HCT116 (cell line): ENCODE measurements around the gene PRPF31. TPM values are rescaled to one million over a fixed set of nuclear protein-coding genes. Genes with fewer than 3 reads are reported as not detected.
"Not testable (repeated sequence)": the region's sequence is repeated elsewhere in the genome, so short reads cannot be mapped to it uniquely, and the experiment has no call there.

Experiments
- ATAC-seq: fragments of 200-7000 bp; cut with Tn5 transposase; 2 replicates; pipeline ENCODE4 v1.9.1; 2020; ENCODE audit warnings: mild to moderate bottlenecking, moderate library complexity
- BruUV-seq: library from RNA; stranded (reverse); fragments of 400-500 nt; replicated peaks from 2 replicates; lab custom pipeline; 2021; lab: Mats Ljungman, UMichigan
- CTCF ChIA-PET: fragments of 300-600 bp; sonication (Branson Sonifier 250); formaldehyde crosslinking; loops from one replicate; lab custom pipeline; 2021; ENCODE audit warnings: antibody characterized with exemption; lab: Charles Lee
- POLR2A ChIA-PET: fragments of 300-600, 350-600 bp; sonication (Branson Sonifier 250); formaldehyde crosslinking; loops from one replicate; lab custom pipeline; 2021; ENCODE audit warnings: antibody characterized with exemption; lab: Charles Lee
- RAD21 ChIA-PET, 2 experiments: fragments of 300-600 bp; sonication (Branson Sonifier 250); formaldehyde crosslinking; loops; one replicate each; lab custom pipeline; 2023; ENCODE audit warnings: low total read pairs in 2 of 2; ENCODE audit not compliant: uncharacterized antibody in 2 of 2, unreplicated experiment in 2 of 2, low non-redundant PET in 1 of 2; lab: Charles Lee
- DNase-seq: peaks from one replicate; pipeline ENCODE4 v3.0.0-alpha.2; 2010; ENCODE audit warnings: low read depth, low spot score
- H2AFZ ChIP-seq: fragments of 200-600 bp; shearing (Covaris generic), sonication (generic); 2 replicates; pipeline ENCODE4 v1.6.1; 2017; ENCODE audit warnings: low read depth, mixed run types, mixed read lengths, antibody characterized with exemption, low read length; ENCODE audit not compliant: poor library complexity, severe bottlenecking
- H3K27ac ChIP-seq: 2 replicates; pipeline ENCODE4 v1.5.1; 2012; ENCODE audit warnings: low read depth, low read length
- H3K27me3 ChIP-seq: fragments of 200-600 bp; sonication (generic); 2 replicates; pipeline ENCODE4 v1.6.1; 2016; ENCODE audit warnings: mixed run types, low read length, mixed read lengths; ENCODE audit not compliant: insufficient read depth
- H3K36me3 ChIP-seq, 2 experiments: fragments of 200-500 bp in 1 of 2; fragments of 200-600 bp in 1 of 2; sonication (Bioruptor generic) in 1 of 2; sonication (generic) in 1 of 2; 2 replicates each; pipeline versions ENCODE4 v1.5.1 to v1.6.1; 2014 to 2016; ENCODE audit warnings: low read length in 2 of 2, inconsistent platforms in 1 of 2, mixed read lengths in 1 of 2, mixed run types in 1 of 2; ENCODE audit not compliant: insufficient read depth in 2 of 2, control insufficient read depth in 1 of 2
- H3K4me1 ChIP-seq, 2 experiments: fragments of 200-600 bp in 1 of 2; sonication (generic) in 1 of 2; 2 replicates each; pipeline versions ENCODE4 v1.5.1 to v1.6.1; 2012 to 2017; ENCODE audit warnings: low read length in 2 of 2, inconsistent platforms in 1 of 2, mild to moderate bottlenecking in 1 of 2, mixed read lengths in 1 of 2, mixed run types in 1 of 2, moderate library complexity in 1 of 2; ENCODE audit not compliant: insufficient read depth in 2 of 2, control insufficient read depth in 1 of 2
- H3K4me2 ChIP-seq: fragments of 200-600 bp; sonication (generic); 2 replicates; pipeline ENCODE4 v1.6.1; 2017; ENCODE audit warnings: mixed run types, low read length, mixed read lengths
- H3K4me3 ChIP-seq, 2 experiments: fragments of 200-600 bp in 1 of 2; sonication (generic) in 1 of 2; replicated peaks in 1 of 2; 2 replicates each; pipeline ENCODE4 v1.5.1; 2011 to 2016; ENCODE audit warnings: low read length in 2 of 2, control low read depth in 1 of 2, low read depth in 1 of 2, mild to moderate bottlenecking in 1 of 2, mixed read lengths in 1 of 2, mixed run types in 1 of 2
- H3K79me2 ChIP-seq: fragments of 200-600 bp; sonication (generic); 2 replicates; pipeline ENCODE4 v1.6.1; 2017; ENCODE audit warnings: mild to moderate bottlenecking, mixed run types, low read length, moderate library complexity, mixed read lengths; ENCODE audit not compliant: insufficient read depth
- H3K9ac ChIP-seq: fragments of 200-600 bp; sonication (generic); 2 replicates; pipeline ENCODE4 v1.6.1; 2016; ENCODE audit warnings: low read length, mixed read lengths
- H3K9me2 ChIP-seq: fragments of 200-600 bp; sonication (generic), shearing (Covaris generic); 2 replicates; pipeline ENCODE4 v1.6.1; 2017; ENCODE audit warnings: mixed run types, mild to moderate bottlenecking, moderate library complexity; ENCODE audit not compliant: insufficient read depth
- H3K9me3 ChIP-seq, 2 experiments: fragments of 200-500 bp in 1 of 2; fragments of 200-600 bp in 1 of 2; sonication (Bioruptor generic) in 1 of 2; sonication (generic) in 1 of 2; 2 replicates each; pipeline ENCODE4 v1.6.1; 2014 to 2017; ENCODE audit warnings: low read length in 2 of 2, mixed read lengths in 2 of 2, inconsistent platforms in 1 of 2, low read depth in 1 of 2, mild to moderate bottlenecking in 1 of 2, mixed run types in 1 of 2, moderate library complexity in 1 of 2; ENCODE audit not compliant: control insufficient read depth in 1 of 2, insufficient read depth in 1 of 2
- H4K20me1 ChIP-seq: fragments of 200-600 bp; sonication (generic), shearing (Covaris generic); 2 replicates; pipeline ENCODE4 v1.6.1; 2017; ENCODE audit warnings: mixed run types, mild to moderate bottlenecking, moderate library complexity; ENCODE audit not compliant: insufficient read depth
- CEBPB ChIP-seq: IDR thresholded peaks from 2 replicates; pipeline ENCODE4 v1.6.1; 2012; ENCODE audit warnings: low read depth
- CTCF ChIP-seq, 3 experiments: fragments of 200-600 bp in 1 of 3; sonication (generic) in 1 of 3; IDR thresholded peaks in 2 of 3; conservative IDR thresholded peaks in 1 of 3; 2 replicates each; pipeline ENCODE4 v1.5.1; 2012 to 2017; ENCODE audit warnings: low read depth in 2 of 3, low read length in 2 of 3, antibody characterized with exemption in 1 of 3, borderline replicate concordance in 1 of 3, control low read depth in 1 of 3, mild to moderate bottlenecking in 1 of 3, mixed read lengths in 1 of 3, mixed run types in 1 of 3, moderate library complexity in 1 of 3; ENCODE audit not compliant: insufficient read depth in 1 of 3
- ELF1 ChIP-seq: IDR thresholded peaks from 2 replicates; pipeline ENCODE4 v1.6.1; 2012; ENCODE audit warnings: low read depth, borderline replicate concordance
- FOSL1 ChIP-seq: IDR thresholded peaks from 2 replicates; pipeline ENCODE4 v1.6.1; 2012; ENCODE audit warnings: low read depth
- REST ChIP-seq: IDR thresholded peaks from 2 replicates; pipeline ENCODE4 v1.6.1; 2012; ENCODE audit warnings: low read depth
- intact Hi-C: fragments of 100-400 bp; cut with micrococcal nuclease; formaldehyde crosslinking; loops from 2 replicates; pipeline ENCODE4 v1.10.0; 2022
- total RNA-seq: library from RNA; stranded (reverse); gene quantifications from one replicate; pipeline ENCODE4 v1.2.1, GENCODE V29; 2021; ENCODE audit not compliant: unreplicated experiment

Gene PRPF31
- total RNA-seq, 1 experiment from 2014 or later, result 99.0 TPM

GRCh38 chr19:54169149-54169740 is 53.7 kb downstream of the PRPF31 start (continued):
- TF ChIP-seq ELF1, result no peak
- TF ChIP-seq FOSL1, result no peak
- no peak for TF ChIP-seq REST
- TF ChIP-seq CEBPB, result no peak

- not testable (repeated sequence) for H2AFZ ChIP-seq, H3K36me3 ChIP-seq
- H3K27ac ChIP-seq, result peak overlapping the region; percentile 86
Observed at GRCh38 chr19:54171736-54172431, 56.3 kb downstream of the PRPF31 start.

More at GRCh38 chr19:54171736-54172431, 56.3 kb downstream of the PRPF31 start:
- TF ChIP-seq CTCF (IDR thresholded peaks at IDR 0.05 in 2 of 3, conservative IDR thresholded peaks at IDR 0.05 in 1 of 3; ENCODE audit: borderline replicate concordance in 1 of 3, insufficient read depth in 1 of 3, low read depth in 2 of 3, low read length in 2 of 3), result peak in 2 of 3 experiments; percentile 21 to 38; a peak in 2 of 6 replicates
- peak overlapping the region; percentile 94 for H3K4me2 ChIP-seq
- H4K20me1 ChIP-seq, RAD21 ChIA-PET, H3K9me2 ChIP-seq, BruUV-seq, H3K9me3 ChIP-seq, H3K27me3 ChIP-seq, H3K79me2 ChIP-seq, DNase-seq, ATAC-seq: not testable (repeated sequence)
- peaks cover 8 to 25% of the 10 kb centered on the region in 2 experiments; a peak in 3 of 4 replicates for H3K4me1 ChIP-seq
- H3K9ac ChIP-seq, result peak overlapping the region; percentile 90
- ChIA-PET CTCF (interaction anchor here (1.1 to 2.6 kb wide), 4 partner anchors 18 to 218 kb away, joined by 3 to 22 read pairs (median 4); partner anchors contain the start of gene MBOAT7), POLR2A (interaction anchor here (0.7 to 2.0 kb wide), 3 partner anchors 18 to 35 kb away, joined by 3 to 29 read pairs (median 8); partner anchors contain the start of genes CNOT3 and MBOAT7)
- peak overlapping the region; percentile 69 to 85 for H3K4me3 ChIP-seq
- intact Hi-C loops, result loop anchor here (2.0 kb wide), 1 partner anchor 59 kb away; no protein-coding TSS in a partner anchor
